Body of pancreas (tissue), 4 donors: ENCODE data around the gene RAB26. TPM values are rescaled to one million over a fixed set of nuclear protein-coding genes. Genes with fewer than 3 reads are reported as not detected.
A peak's percentile ranks its signal among the peaks of the same experiment; 100 is the strongest.
"Not testable (repeated sequence)": the region's sequence is repeated elsewhere in the genome, so short reads cannot be mapped to it uniquely, and the experiment has no call there.

Experiments
- ATAC-seq: fragments of 150-250 bp; one replicate; pipeline ENCODE4 v1.9.1; 2016
- DNase-seq, 4 donors: peaks; one replicate each; pipeline ENCODE4 v3.0.0-alpha.2; 2019
- H3K27ac ChIP-seq, 4 donors: fragments of 200-600 bp; sonication (generic); 1 replicate in 3 of 4; 2 replicates in 1 of 4; pipeline versions ENCODE4 v1.5.1 to v1.6.1; 2016 to 2019; ENCODE audit warnings: mild to moderate bottlenecking in 1 of 4, mixed read lengths in 1 of 4, moderate library complexity in 1 of 4
- H3K27me3 ChIP-seq, 2 donors: fragments of 200-600 bp; sonication (generic); one replicate each; pipeline ENCODE4 v1.6.0; 2016; ENCODE audit warnings: mild to moderate bottlenecking in 1 of 2
- H3K36me3 ChIP-seq, 2 donors: fragments of 200-600 bp; sonication (generic); replicated peaks in 1 of 2; 2 replicates each; pipeline ENCODE4 v1.5.1; 2016; ENCODE audit warnings: low read depth in 2 of 2; ENCODE audit not compliant: insufficient read depth in 1 of 2
- H3K4me1 ChIP-seq: fragments of 200-600 bp; sonication (generic); one replicate; pipeline ENCODE4 v1.6.0; 2016
- H3K4me3 ChIP-seq, 2 donors: fragments of 200-600 bp; sonication (generic); 1 replicate in 1 of 2; 2 replicates in 1 of 2; pipeline ENCODE4 v1.5.1; 2016 to 2019
- H3K9me3 ChIP-seq, 3 donors: fragments of 200-600 bp; sonication (generic); 1 replicate in 2 of 3; 2 replicates in 1 of 3; pipeline ENCODE4 v1.5.1; 2016
- CTCF ChIP-seq, 7 experiments: fragments of 450-650 bp in 4 of 7; fragments of 200-600 bp in 3 of 7; sonication (generic) in 3 of 7; IDR thresholded peaks; one replicate each; pipeline ENCODE4 v1.5.1; 2016 to 2019; ENCODE audit warnings: antibody characterized with exemption in 7 of 7
- POLR2A ChIP-seq, 3 donors: fragments of 450-650 bp; IDR thresholded peaks; one replicate each; pipeline ENCODE4 v1.6.1; 2016; ENCODE audit warnings: antibody characterized with exemption in 3 of 3, mild to moderate bottlenecking in 2 of 3
- WGBS, 2 donors: methylation state at CpG; one replicate each; pipeline ENCODE4 v1.1.5; 2017; 5-methylcytosine and 5-hydroxymethylcytosine counted together
- intact Hi-C: fragments of 100-400 bp; cut with DNase I; formaldehyde crosslinking; loops from one replicate; pipeline ENCODE4 v1.15.1; 2023
- total RNA-seq, 2 donors: library from RNA; depleted of rRNA; stranded (reverse); fragments of >200 nt; gene quantifications; one replicate each; pipeline ENCODE4 v1.1.0, GENCODE V29; 2016

Gene RAB26
- total RNA-seq, 2 donors from 2014 or later, result 25.4 to 28.8 TPM

GRCh38 chr16:2122429-2122828, 26.0 kb upstream of the RAB26 start:
- peaks cover 25% of the 10 kb centered on the region for H3K4me1 ChIP-seq
- DNase-seq (no peak), ATAC-seq (no peak)
- no peaks in the 10 kb centered on the region for H3K9me3 ChIP-seq
- no peak for TF ChIP-seq POLR2A (IDR thresholded peaks at IDR 0.05)
- no peak for TF ChIP-seq CTCF (IDR thresholded peaks at IDR 0.05)
- no peak overlapping the region for H3K4me3 ChIP-seq
- H3K27ac ChIP-seq, result no peak overlapping the region
- 78 to 88% methylated on average over 8 to 11 of the region's 17 CpGs for WGBS, 2 donors
- H3K27me3 ChIP-seq, result no peaks in the 10 kb centered on the region
- H3K36me3 ChIP-seq, result no peaks in the 10 kb centered on the region
- intact Hi-C loops, result no loop called here

- DNase-seq, H3K27me3 ChIP-seq, intact Hi-C loops, H3K4me3 ChIP-seq, ATAC-seq, H3K9me3 ChIP-seq, H3K27ac ChIP-seq, H3K36me3 ChIP-seq: not testable (repeated sequence)
- WGBS, 2 donors, result 86% methylated on average over 19 of the region's 26 CpGs; no CpG with 5 or more reads in 1 of the 2 donors
- H3K4me1 ChIP-seq, result peaks cover 28% of the 10 kb centered on the region
These were observed 25.3 kb upstream of the RAB26 start for GRCh38 chr16:2122934-2123683.

GRCh38 chr16:2123706-2124376, 24.6 kb upstream of the RAB26 start:
- Histone ChIP-seq H3K4me1 (peaks cover 34% of the 10 kb centered on the region), H3K27ac (peak overlapping the region in 3 of 4 donors; percentile 23 to 72 (median 59))
- DNase-seq, H3K27me3 ChIP-seq, ATAC-seq, H3K4me3 ChIP-seq, H3K36me3 ChIP-seq, intact Hi-C loops, H3K9me3 ChIP-seq: not testable (repeated sequence)
- WGBS, 2 donors, result 81% methylated on average over 9 of the region's 27 CpGs; no CpG with 5 or more reads in 1 of the 2 donors

GRCh38 chr16:2124377-2124693, 24.1 kb upstream of the RAB26 start:
- H3K27me3 ChIP-seq, intact Hi-C loops, DNase-seq, H3K36me3 ChIP-seq, H3K4me3 ChIP-seq, H3K9me3 ChIP-seq, ATAC-seq: not testable (repeated sequence)
- 50 to 65% methylated on average over 3 to 6 of the region's 11 CpGs for WGBS, 2 donors
- Histone ChIP-seq H3K27ac (peak overlapping the region in 3 of 4 donors; percentile 23 to 72 (median 59)), H3K4me1 (peaks cover 36% of the 10 kb centered on the region)

GRCh38 chr16:2124694-2125444, 23.6 kb upstream of the RAB26 start:
- peak in 2 of 4 donors; percentile 33 to 45 for DNase-seq
- H3K27me3 ChIP-seq, H3K9me3 ChIP-seq, intact Hi-C loops, H3K36me3 ChIP-seq, H3K4me3 ChIP-seq: not testable (repeated sequence)
- WGBS, 2 donors, result 60 to 80% methylated on average over 8 to 29 of the region's 37 CpGs
- peak; percentile 10 for ATAC-seq
- Histone ChIP-seq H3K4me1 (peaks cover 36% of the 10 kb centered on the region), H3K27ac (peak overlapping the region in 3 of 4 donors; percentile 23 to 72 (median 59))

GRCh38 chr16:2125609-2126008, 22.8 kb upstream of the RAB26 start:
- H3K27me3 ChIP-seq, H3K4me3 ChIP-seq, H3K36me3 ChIP-seq, intact Hi-C loops, H3K9me3 ChIP-seq, DNase-seq, ATAC-seq: not testable (repeated sequence)
- H3K4me1 ChIP-seq, result peaks cover 36% of the 10 kb centered on the region
- H3K27ac ChIP-seq, result peak overlapping the region in 2 of 4 donors; percentile 59 to 72
- 65 to 73% methylated on average over 10 to 11 of the region's 11 CpGs for WGBS, 2 donors

- 65 to 78% methylated on average over 9 to 19 of the region's 21 CpGs for WGBS, 2 donors
- H3K27me3 ChIP-seq, H3K36me3 ChIP-seq, ATAC-seq, H3K4me3 ChIP-seq, intact Hi-C loops, H3K9me3 ChIP-seq: not testable (repeated sequence)
- peak overlapping the region; percentile 1 to 72 (median 43) for H3K27ac ChIP-seq
- H3K4me1 ChIP-seq, result peaks cover 36% of the 10 kb centered on the region
- peak in 1 of 4 donors; percentile 55 for DNase-seq
These were observed 22.2 kb upstream of the RAB26 start for GRCh38 chr16:2126161-2126743.

GRCh38 chr16:2126928-2127556, 21.4 kb upstream of the RAB26 start:
- WGBS, 2 donors, result 87 to 93% methylated on average over 17 to 31 of the region's 31 CpGs
- H3K36me3 ChIP-seq, H3K4me3 ChIP-seq, intact Hi-C loops, DNase-seq, H3K9me3 ChIP-seq, H3K27me3 ChIP-seq, ATAC-seq: not testable (repeated sequence)
- Histone ChIP-seq H3K4me1 (peaks cover 36% of the 10 kb centered on the region), H3K27ac (peak overlapping the region in 3 of 4 donors; percentile 47 to 72 (median 65))

GRCh38 chr16:2127630-2128280, 20.7 kb upstream of the RAB26 start:
- H3K36me3 ChIP-seq, H3K4me3 ChIP-seq, H3K9me3 ChIP-seq, H3K27me3 ChIP-seq, intact Hi-C loops: not testable (repeated sequence)
- 51 to 60% methylated on average over 1 to 3 of the region's 3 CpGs for WGBS, 2 donors
- peak overlapping the region in 2 of 4 donors; percentile 30 to 47 for H3K27ac ChIP-seq
- peak; percentile 49 to 57 (median 52) for DNase-seq
- peak; percentile 48 for ATAC-seq
- peaks cover 36% of the 10 kb centered on the region for H3K4me1 ChIP-seq
